Measurements from ENCODE around the gene CDO1. TPM values are rescaled to one million over a fixed set of nuclear protein-coding genes. Genes with fewer than 3 reads are reported as not detected.

The CDO1 gene
- total RNA-seq, 2 experiments from 2014 or later = 0.19 to 0.34 TPM

- peaks cover 37% of the 10 kb centered on the region for H3K4me1 Mint-ChIP-seq (ENCODE audit: low read depth)
- Histone ChIP-seq H3K27ac (ENCODE audit: low read depth in 1 of 2, low read length in 2 of 2) (no peak overlapping the region), H3K9me3 (ENCODE audit: control insufficient read depth in 1 of 2, insufficient read depth in 1 of 2, low read length in 2 of 2) (no peaks in the 10 kb centered on the region), H3K36me3 (ENCODE audit: insufficient read depth, low read length) (no peaks in the 10 kb centered on the region), H3K4me3 (ENCODE audit: low read length) (no peak overlapping the region), H3K4me1 (ENCODE audit: insufficient read depth, low read length) (no peaks in the 10 kb centered on the region), H3K27me3 (ENCODE audit: control insufficient read depth in 1 of 2, insufficient read depth in 2 of 2, low read length in 2 of 2) (no peaks in the 10 kb centered on the region)
- ChIA-PET POLR2A (no interaction called here), CTCF (interaction anchor here (1.4 kb wide), 1 partner anchor 15 kb away, joined by 4 read pairs; no protein-coding TSS in a partner anchor)
- H3K27me3 Mint-ChIP-seq = no peaks in the 10 kb centered on the region
- no peak for TF ChIP-seq CTCF (IDR thresholded peaks at IDR 0.05)
- ATAC-seq (ENCODE audit: poor library complexity) (no peak), DNase-seq (no peak)
- peaks cover 17% of the 10 kb centered on the region for H3K36me3 Mint-ChIP-seq (ENCODE audit: low read depth)
- H3K4me3 Mint-ChIP-seq = no peak overlapping the region
- no peaks in the 10 kb centered on the region for H3K9me3 Mint-ChIP-seq
- intact Hi-C loops (cut with DNase I, micrococcal nuclease) = no loop called here
- H3K27ac Mint-ChIP-seq = no peak overlapping the region
These were observed 41.3 kb upstream of the CDO1 start for GRCh38 chr5:115857626-115858349.

- H3K27ac Mint-ChIP-seq = no peak overlapping the region
- intact Hi-C loops (cut with DNase I, micrococcal nuclease) = no loop called here
- Histone ChIP-seq H3K27ac (ENCODE audit: low read depth in 1 of 2, low read length in 2 of 2) (no peak overlapping the region), H3K4me1 (ENCODE audit: insufficient read depth, low read length) (no peaks in the 10 kb centered on the region), H3K36me3 (ENCODE audit: insufficient read depth, low read length) (no peaks in the 10 kb centered on the region), H3K4me3 (ENCODE audit: low read length) (no peak overlapping the region), H3K9me3 (ENCODE audit: control insufficient read depth in 1 of 2, insufficient read depth in 1 of 2, low read length in 2 of 2) (no peaks in the 10 kb centered on the region), H3K27me3 (ENCODE audit: control insufficient read depth in 1 of 2, insufficient read depth in 2 of 2, low read length in 2 of 2) (no peaks in the 10 kb centered on the region)
- peaks cover 17% of the 10 kb centered on the region for H3K36me3 Mint-ChIP-seq (ENCODE audit: low read depth)
- CTCF ChIA-PET = no interaction called here
- H3K4me1 Mint-ChIP-seq (ENCODE audit: low read depth) = peaks cover 37% of the 10 kb centered on the region
- DNase-seq = no peak
- no peak for ATAC-seq (ENCODE audit: poor library complexity)
- TF ChIP-seq CTCF (IDR thresholded peaks at IDR 0.05) = no peak
- no peaks in the 10 kb centered on the region for H3K9me3 Mint-ChIP-seq
- H3K27me3 Mint-ChIP-seq = no peaks in the 10 kb centered on the region
- POLR2A ChIA-PET = no interaction called here
- H3K4me3 Mint-ChIP-seq = no peak overlapping the region
These were observed 40.6 kb upstream of the CDO1 start for GRCh38 chr5:115857057-115857479.

GRCh38 chr5:115855959-115856358 lies 39.5 kb upstream of the CDO1 start:
- Histone ChIP-seq H3K36me3 (ENCODE audit: insufficient read depth, low read length) (no peaks in the 10 kb centered on the region), H3K4me1 (ENCODE audit: insufficient read depth, low read length) (no peaks in the 10 kb centered on the region), H3K4me3 (ENCODE audit: low read length) (no peak overlapping the region), H3K9me3 (ENCODE audit: control insufficient read depth in 1 of 2, insufficient read depth in 1 of 2, low read length in 2 of 2) (no peaks in the 10 kb centered on the region), H3K27ac (ENCODE audit: low read depth in 1 of 2, low read length in 2 of 2) (no peak overlapping the region), H3K27me3 (ENCODE audit: control insufficient read depth in 1 of 2, insufficient read depth in 2 of 2, low read length in 2 of 2) (no peaks in the 10 kb centered on the region)
- no peak overlapping the region for H3K4me3 Mint-ChIP-seq
- no peaks in the 10 kb centered on the region for H3K27me3 Mint-ChIP-seq
- intact Hi-C loops (cut with DNase I, micrococcal nuclease) = no loop called here
- no peak for DNase-seq
- POLR2A ChIA-PET = no interaction called here
- H3K36me3 Mint-ChIP-seq (ENCODE audit: low read depth) = peaks cover 14% of the 10 kb centered on the region
- CTCF ChIA-PET = no interaction called here
- H3K4me1 Mint-ChIP-seq (ENCODE audit: low read depth) = peaks cover 38% of the 10 kb centered on the region
- no peak overlapping the region for H3K27ac Mint-ChIP-seq
- TF ChIP-seq CTCF (IDR thresholded peaks at IDR 0.05) = no peak
- H3K9me3 Mint-ChIP-seq = no peaks in the 10 kb centered on the region
- no peak for ATAC-seq (ENCODE audit: poor library complexity)

Measured in CD4-positive, alpha-beta T cell (primary cell).